ENCODE results near the gene RAB5IF. TPM values are rescaled to one million over a fixed set of nuclear protein-coding genes. Genes with fewer than 3 reads are reported as not detected.

Gene RAB5IF
- total and polyA plus RNA-seq, 2 of the 13 experiments (the other 11 are each of a cell fraction or from before 2014, with no cell fraction given), result 261 to 305 TPM

DNA sequence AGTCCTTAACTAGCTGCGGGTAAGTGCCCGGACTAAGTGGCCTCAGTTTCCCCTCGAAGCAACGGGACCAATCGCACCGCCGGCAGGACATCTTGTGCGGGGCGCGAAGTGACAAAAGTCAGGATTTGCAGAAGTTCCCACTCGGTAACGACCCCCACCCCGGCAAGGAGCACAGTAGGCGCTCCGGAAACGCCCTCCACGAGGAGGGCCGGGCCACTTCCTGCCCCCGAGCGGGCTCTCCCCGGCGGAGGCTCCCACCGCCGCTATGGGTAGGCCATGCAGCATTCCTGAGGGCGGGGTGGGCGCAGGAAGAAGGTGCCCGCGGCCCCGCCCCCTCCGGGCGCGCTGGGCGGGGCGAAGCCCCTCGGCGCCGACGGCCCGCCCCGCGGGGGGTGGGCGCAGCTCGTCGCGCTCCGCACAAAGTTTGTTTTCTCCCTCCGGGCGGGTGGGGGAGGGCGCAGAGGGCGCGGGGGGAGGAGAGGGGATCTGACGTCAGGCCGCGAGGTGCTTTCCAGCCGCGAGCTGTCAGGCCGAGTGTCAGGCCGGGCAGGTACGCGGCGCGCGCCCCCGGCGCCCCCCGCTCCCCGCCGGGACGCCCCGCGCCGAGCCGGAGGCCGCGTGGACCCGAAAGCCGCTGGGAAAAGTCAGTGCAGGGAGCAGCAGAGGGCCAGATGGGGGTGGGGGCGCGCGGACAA lies 32.3 kb upstream of the RAB5IF start, which contains the start of gene TGIF2 (continued):
- TF ChIP-seq, protein P1, sequence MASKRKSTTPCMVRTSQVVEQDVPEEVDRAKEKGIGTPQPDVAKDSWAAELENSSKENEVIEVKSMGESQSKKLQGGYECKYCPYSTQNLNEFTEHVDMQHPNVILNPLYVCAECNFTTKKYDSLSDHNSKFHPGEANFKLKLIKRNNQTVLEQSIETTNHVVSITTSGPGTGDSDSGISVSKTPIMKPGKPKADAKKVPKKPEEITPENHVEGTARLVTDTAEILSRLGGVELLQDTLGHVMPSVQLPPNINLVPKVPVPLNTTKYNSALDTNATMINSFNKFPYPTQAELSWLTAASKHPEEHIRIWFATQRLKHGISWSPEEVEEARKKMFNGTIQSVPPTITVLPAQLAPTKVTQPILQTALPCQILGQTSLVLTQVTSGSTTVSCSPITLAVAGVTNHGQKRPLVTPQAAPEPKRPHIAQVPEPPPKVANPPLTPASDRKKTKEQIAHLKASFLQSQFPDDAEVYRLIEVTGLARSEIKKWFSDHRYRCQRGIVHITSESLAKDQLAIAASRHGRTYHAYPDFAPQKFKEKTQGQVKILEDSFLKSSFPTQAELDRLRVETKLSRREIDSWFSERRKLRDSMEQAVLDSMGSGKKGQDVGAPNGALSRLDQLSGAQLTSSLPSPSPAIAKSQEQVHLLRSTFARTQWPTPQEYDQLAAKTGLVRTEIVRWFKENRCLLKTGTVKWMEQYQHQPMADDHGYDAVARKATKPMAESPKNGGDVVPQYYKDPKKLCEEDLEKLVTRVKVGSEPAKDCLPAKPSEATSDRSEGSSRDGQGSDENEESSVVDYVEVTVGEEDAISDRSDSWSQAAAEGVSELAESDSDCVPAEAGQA (IDR thresholded peaks at IDR 0.05; ENCODE audit: low read depth), result peak; percentile 64; the same call in 1 of the 2 replicates
- TF ChIP-seq, protein P1 (CRISPR knock-in tag; IDR thresholded peaks at IDR 0.05; ENCODE audit: borderline replicate concordance), result no peak; the same call in 1 of the 2 replicates
- TF ChIP-seq ZNF598 (CRISPR knock-in tag; IDR thresholded peaks at IDR 0.05; ENCODE audit: borderline replicate concordance), result peak; percentile 95; the same call in 1 of the 2 replicates
- TF ChIP-seq ZC3H13 (CRISPR knock-in tag; IDR thresholded peaks at IDR 0.05), result peak; percentile 56; the same call in 1 of the 2 replicates
- peak; percentile 90 for TF ChIP-seq ZNF350 (CRISPR knock-in tag; IDR thresholded peaks at IDR 0.05; ENCODE audit: borderline replicate concordance, low read depth)
- peak; percentile 77; the same call in 1 of the 2 replicates for TF ChIP-seq HNRNPL (IDR thresholded peaks at IDR 0.05; ENCODE audit: low read depth, low read length)
- TF ChIP-seq, protein P2, sequence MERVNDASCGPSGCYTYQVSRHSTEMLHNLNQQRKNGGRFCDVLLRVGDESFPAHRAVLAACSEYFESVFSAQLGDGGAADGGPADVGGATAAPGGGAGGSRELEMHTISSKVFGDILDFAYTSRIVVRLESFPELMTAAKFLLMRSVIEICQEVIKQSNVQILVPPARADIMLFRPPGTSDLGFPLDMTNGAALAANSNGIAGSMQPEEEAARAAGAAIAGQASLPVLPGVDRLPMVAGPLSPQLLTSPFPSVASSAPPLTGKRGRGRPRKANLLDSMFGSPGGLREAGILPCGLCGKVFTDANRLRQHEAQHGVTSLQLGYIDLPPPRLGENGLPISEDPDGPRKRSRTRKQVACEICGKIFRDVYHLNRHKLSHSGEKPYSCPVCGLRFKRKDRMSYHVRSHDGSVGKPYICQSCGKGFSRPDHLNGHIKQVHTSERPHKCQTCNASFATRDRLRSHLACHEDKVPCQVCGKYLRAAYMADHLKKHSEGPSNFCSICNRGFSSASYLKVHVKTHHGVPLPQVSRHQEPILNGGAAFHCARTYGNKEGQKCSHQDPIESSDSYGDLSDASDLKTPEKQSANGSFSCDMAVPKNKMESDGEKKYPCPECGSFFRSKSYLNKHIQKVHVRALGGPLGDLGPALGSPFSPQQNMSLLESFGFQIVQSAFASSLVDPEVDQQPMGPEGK (CRISPR knock-in tag; IDR thresholded peaks at IDR 0.05), result peak; percentile 93
- TF ChIP-seq FOSL2 (CRISPR knock-in tag; IDR thresholded peaks at IDR 0.05), result peak; percentile 47; the same call in 1 of the 2 replicates
- peak; percentile 99 for TF ChIP-seq TEAD3 (CRISPR knock-in tag; optimal IDR thresholded peaks at IDR 0.05; ENCODE audit: borderline replicate concordance)
- no peak for TF ChIP-seq MAFK (conservative IDR thresholded peaks at IDR 0.05 in 1 of 2, IDR thresholded peaks at IDR 0.05 in 1 of 2; ENCODE audit: low read length in 2 of 2)
- no peak for TF ChIP-seq NAIF1 (CRISPR knock-in tag; IDR thresholded peaks at IDR 0.05; ENCODE audit: borderline replicate concordance)
- TF ChIP-seq SIN3B (IDR thresholded peaks at IDR 0.05; ENCODE audit: low read length), result no peak
- TF ChIP-seq HMGA1 (CRISPR knock-in tag; conservative IDR thresholded peaks at IDR 0.05), result no peak
- no peak for TF ChIP-seq MED8 (CRISPR knock-in tag; IDR thresholded peaks at IDR 0.05; ENCODE audit: insufficient replicate concordance)
- TF ChIP-seq ZFYVE20 (CRISPR knock-in tag; IDR thresholded peaks at IDR 0.05; ENCODE audit: borderline replicate concordance, low read depth), result no peak
- no peak for TF ChIP-seq THYN1 (CRISPR knock-in tag; IDR thresholded peaks at IDR 0.05; ENCODE audit: borderline replicate concordance, low read depth)
- 0 out of 2 replicates have a peak, but pooled peaks have one; percentile 15 for TF ChIP-seq HNRNPUL1 (IDR thresholded peaks at IDR 0.05; ENCODE audit: low read depth, low read length)
- TF ChIP-seq ZNF766 (CRISPR knock-in tag; IDR thresholded peaks at IDR 0.05; ENCODE audit: borderline replicate concordance), result no peak
- TF ChIP-seq ZNF460 (CRISPR knock-in tag; IDR thresholded peaks at IDR 0.05; ENCODE audit: borderline replicate concordance), result peak; percentile 28; the same call in 1 of the 2 replicates
- no peak for TF ChIP-seq RELA (CRISPR knock-in tag; IDR thresholded peaks at IDR 0.05)

Measured in HepG2 (cell line).